Measurements from ENCODE around the gene TNF.
"Not testable (repeated sequence)": the region's sequence is repeated elsewhere in the genome, so short reads cannot be mapped to it uniquely, and the experiment has no call there.

The TNF gene

DNA sequence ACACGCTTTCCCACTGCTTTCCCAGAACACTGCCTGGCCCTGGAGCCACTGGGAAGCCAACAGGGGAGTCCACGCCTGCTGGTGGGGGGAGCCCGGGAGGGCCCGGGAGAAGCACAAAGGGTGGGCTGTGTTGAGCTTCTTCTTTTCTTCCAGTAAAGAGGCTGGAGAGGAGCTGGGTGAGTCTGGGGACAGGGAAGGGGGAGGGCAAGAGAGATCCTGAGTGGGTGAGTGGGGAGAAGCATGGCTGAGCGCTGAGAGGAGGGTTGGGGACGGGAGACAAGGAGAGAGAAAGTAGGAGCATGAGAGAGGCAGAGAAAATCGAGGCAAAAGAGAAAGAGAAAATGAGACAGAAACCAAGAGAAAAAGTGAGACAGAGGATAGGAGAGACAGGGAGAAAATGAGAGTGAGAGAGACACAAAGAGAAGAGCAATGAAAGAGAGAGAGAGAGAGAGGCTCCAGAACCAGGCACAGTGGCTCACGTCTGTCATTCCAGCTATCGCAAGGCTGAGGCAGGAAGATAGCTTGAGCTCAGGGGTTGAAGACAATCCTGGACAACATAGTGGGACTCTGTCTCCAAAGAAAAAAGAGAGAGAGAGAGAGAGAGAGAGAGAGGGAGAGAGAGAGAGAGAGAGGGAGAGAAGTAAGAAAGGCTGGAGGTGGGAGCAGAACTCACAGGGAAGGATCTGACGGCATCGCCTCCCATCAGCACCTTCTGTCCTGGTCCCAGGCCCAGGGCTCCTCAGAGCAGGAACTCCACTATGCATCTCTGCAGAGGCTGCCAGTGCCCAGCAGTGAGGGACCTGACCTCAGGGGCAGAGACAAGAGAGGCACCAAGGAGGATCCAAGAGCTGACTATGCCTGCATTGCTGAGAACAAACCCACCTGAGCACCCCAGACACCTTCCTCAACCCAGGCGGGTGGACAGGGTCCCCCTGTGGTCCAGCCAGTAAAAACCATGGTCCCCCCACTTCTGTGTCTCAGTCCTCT, 12.7 kb downstream of the TNF start:
- no peak for DNase-seq (ENCODE audit: low read depth in 1 of 2, low spot score in 1 of 2)

DNA sequence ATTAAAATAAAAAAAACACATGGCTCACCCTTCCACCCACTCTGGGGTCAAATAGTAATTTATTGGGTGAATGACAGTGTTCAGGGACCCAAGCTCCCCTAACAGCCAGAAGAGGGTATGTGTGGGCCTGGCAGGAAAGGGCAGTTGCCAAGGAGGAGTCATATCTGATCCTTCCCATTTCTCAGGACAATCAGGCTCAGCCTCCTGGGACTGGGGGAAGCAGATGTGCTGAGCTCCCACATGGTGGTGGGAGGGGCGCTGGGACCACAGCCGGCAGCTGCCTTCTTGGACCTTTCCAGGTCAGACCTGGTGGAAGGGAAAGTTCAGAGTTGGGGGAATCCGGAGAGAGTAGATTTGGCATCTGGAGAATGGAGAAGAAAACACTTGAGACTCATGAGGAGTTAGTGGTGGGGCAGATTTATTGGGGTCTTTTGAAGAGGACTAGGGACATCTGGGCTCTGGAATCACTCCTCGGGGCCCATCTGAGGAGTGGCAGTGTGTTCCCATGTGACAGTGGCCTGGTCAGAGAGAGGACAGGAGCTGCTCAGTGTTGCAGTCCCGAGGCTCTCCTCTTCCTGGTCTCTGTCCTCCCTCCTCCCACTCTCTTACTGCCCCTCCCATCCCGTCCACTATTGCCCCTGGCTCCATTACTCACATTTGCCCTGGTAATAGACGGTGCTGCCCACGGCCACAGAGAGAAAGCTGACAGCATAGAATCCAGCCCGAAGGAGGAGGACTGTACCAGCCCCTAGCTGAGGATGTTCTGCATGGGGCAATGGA, 13.7 kb downstream of the TNF start:
- no peak for DNase-seq (ENCODE audit: low read depth in 1 of 2, low spot score in 1 of 2)

DNA sequence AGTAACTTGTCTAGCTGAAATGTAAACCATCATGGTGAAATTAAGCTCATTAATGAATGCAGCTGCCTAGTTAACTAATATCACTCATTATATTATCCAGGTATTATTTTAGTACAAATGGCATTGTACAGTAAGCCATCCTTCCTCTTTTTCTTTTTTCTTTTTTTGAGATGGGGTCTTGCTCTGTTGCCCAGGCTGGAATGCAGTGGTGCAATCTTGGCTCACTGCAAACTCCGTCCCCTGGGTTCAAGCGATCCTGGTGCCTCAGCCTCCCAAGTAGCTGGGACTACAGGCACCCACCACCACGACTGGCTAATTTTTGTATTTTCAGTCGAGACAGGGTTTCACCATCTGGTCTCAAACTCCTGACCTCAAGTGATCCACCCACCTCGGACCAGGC, 15.3 kb downstream of the TNF start:
- DNase-seq (ENCODE audit: low read depth in 1 of 2, low spot score in 1 of 2) = not testable (repeated sequence)

DNA sequence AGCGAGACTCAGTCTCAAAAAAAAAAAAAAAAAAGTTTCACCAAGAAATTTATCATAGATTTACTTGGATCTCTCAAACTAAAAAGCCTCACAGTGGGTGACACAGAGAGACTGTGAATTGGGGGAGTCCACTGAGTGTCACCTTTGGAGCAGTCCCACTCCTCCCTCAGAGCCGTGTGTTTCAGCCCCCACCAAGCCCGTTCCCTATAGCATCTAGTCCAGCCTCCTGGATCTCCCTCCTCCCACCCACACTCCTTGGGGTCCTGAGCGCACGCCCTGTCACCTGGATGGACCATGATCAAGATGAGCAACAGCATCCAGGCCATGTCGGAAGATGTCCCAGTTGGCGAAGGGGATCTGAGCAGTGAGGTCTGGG, 17.0 kb downstream of the TNF start:
- no peak for DNase-seq (ENCODE audit: low read depth in 1 of 2, low spot score in 1 of 2)

DNA sequence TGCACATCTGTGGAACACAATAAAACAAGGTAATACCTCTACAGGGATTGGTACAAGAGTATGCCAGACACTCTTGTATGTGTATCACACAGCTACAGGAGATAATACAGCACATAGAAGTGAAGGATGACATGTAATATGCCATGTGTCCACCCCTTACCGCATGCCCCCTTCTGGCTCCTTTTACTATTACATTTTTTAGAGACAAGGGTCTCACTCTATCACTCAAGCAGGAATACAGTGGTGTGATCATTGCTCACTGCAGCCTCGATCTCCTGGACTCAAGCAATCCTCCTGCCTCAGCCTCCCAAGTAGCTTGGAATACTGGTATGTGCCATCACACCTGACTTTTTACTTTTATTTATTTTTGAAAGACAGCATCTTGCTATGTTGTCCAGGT, 21.6 kb downstream of the TNF start:
- DNase-seq (ENCODE audit: low read depth in 1 of 2, low spot score in 1 of 2) = no peak

DNA sequence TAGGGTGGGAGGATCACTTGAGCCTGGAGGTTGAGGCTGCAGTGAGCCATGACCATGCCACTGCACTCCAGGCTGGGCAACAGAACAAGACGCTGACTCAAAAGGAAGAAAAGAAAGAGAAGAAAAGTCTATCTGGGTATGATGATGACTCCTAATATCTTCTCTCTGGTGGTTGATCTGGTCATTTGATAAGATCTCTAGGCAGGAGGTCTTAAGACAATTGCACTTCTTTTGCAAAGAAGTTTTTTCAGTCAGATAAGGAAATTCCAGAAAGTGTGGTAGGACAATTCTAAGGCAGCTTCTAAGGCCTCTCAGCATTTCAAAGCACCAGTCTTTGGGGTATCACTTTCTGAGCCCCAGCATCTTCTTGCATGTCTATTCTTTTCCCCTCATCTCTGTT, 32.0 kb downstream of the TNF start:
- no peak for DNase-seq (ENCODE audit: low read depth in 1 of 2, low spot score in 1 of 2)

DNA sequence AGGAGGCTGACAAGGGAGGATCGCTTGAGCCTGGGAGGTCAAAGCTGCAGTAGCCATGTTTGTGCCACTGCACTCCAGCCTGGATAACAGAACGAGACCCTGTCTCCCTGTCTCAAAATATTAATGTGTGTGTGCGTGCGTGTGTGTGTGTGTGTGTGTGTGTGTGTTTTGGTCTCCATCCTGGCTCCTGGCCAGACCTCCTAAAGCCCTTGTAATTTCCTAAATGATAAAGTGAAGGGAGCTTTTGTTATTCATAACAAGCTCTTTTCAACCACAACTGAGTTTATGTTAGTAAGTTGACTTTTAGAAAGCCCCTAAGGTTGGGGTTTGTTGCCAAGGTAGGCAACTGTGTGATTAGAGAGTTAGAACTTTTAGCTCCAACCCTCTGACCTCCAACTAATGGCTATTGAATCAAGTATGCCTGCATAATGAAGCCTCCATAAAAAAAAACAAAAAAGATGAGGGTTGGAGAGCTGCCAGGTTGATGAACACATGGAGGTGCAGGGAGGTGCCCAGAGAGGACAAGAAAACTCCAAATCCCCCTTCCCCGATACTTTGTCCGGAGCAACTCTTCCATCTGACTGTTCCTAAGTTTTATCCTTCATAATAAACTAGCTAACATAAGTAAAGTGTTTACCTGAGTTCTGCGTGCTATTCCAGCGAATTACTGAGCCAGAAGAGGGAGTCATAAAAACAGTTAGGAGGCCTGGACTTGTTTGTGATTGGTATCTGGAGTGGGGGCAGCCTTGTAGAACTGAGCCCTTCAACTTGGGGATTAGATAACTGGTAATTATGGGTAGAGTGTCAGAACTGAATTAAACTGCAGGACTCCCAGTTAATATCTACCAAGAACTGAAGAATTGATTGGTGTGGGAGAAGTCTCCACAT, 34.4 kb downstream of the TNF start:
- DNase-seq (ENCODE audit: low read depth in 1 of 2, low spot score in 1 of 2) = no peak

DNA sequence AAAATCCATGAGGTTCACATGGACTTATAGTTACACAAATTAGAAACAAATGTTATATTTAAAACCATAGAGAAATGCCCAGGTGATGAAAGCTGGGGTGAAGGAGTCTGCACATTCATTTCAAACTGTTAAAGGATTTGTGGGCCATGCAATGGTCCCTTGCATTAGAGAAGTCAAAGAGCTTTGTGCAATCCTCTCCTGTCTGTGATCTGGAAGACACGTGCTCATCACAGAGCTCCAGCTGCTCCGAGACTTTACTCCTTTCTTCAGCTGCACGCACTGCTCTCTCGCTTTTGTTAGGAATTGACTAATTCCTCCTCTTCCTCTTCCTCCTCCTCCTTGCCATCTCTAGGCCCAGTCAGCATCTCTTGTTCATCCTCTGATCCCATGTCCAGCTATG, 35.6 kb downstream of the TNF start:
- DNase-seq (ENCODE audit: low read depth in 1 of 2, low spot score in 1 of 2) = no peak

DNA sequence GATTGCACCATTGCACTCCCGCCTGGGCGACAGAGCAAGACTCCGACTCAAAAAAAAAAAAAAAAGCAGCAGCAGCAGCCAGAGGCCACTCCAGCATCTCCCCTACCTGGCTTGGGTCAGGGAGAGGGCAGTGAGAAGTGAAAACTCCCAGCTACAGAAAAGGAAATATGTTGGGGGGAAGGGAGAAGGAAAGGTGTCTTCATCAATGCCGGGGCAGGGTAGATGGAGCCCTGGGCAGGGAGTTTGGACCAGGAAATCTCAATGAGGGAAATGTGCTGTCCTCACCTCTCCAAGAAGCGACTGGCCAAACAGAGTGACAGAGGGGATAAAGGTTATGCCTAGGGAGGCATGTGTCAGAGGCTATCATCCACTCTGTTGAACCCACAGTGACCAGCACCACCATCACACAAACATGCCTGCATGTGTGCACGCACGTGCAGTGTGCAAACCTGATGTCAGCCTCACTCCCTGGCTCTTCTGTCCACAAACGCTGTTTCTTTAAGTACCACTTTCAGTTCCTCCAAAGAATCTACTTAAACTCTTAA, 38.8 kb downstream of the TNF start:
- no peak for DNase-seq (ENCODE audit: low read depth in 1 of 2, low spot score in 1 of 2)

DNA sequence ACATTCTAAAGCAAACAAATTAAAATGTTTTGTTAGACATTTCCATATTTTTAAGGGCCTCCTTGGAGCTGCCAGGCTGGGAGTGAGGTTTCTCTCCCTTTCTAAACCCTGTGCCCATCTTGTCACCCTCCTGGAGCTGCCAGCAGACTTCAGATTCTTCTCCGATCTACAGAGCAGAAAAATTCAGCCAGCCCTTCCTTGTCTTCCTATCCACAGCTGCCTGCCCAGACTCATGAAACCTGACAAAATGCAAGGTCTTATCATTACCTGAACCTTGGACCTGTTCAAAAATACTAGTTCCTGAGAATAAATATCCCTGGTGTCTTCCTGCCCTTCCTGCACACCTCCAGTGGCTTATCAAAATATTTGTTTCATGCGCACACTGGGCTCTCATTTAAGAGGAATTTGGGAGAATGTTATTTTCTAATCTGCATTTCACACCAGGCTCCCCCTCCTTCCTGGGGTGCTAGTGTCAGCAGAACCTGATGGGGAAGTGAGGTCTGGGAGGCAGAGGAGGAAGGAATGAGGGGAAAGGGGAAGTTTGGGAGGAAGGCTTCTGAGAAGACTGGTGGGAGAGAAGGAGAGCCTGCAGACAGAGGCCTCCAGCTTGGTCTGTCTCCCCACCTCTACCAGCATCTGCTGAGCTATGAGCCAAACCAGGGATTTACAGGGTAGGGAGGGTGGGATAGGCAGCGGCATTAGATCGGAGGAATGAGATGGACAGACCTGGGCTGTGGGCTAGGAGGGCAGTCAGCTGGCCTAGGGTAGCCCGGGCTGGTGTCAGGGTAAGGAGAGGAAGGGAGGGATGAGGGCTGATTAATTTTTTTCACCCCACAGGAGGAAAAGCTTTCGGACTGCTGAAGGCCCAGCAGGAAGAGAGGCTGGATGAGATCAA, 39.6 kb downstream of the TNF start, which contains the start of gene AIF1:
AIF1 (plus strand) TSS at position 551 of the 895 bp plus-strand sequence; CDS start at position 647, 96 bp downstream.
- DNase-seq (ENCODE audit: low read depth in 1 of 2, low spot score in 1 of 2) = no peak

DNA sequence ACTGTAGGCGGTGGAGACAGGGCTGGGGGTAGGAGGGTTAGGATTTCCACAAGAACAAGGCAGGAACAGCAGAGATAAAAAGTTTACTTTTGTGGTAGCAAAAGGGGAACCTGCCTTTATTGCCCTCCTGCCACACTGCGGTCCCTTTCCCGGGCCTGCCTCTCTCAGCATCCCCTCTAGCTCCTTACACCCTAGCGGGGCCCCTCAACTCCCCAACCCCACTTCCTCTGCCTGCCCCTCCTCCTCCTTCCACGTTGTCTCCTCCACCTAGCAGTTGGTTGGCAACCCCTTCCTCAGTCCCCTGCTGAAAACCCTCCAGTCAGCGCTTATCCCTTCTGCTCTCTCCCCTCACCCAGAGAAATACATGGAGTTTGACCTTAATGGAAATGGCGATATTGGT, 40.4 kb downstream of the TNF start:
- no peak for DNase-seq (ENCODE audit: low read depth in 1 of 2, low spot score in 1 of 2)

DNA sequence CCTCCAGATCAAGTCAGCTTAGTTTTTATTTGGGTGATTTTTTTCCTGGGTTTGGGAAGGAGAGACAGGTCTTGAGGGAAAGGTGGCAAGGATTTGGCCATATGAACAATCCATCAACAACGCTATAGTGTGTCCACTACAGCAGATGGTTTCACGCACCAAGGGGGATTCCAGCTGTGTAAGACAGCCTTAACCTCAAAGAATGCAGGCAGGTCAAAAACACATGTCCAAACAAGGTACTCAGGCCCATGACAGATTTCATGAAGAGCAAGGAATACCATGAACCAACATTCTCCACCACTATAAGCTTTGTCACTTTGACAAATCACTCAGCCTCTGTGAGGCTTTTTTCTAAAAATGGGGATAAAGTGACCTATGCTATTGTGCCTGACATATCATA, 41.6 kb downstream of the TNF start:
- no peak for DNase-seq (ENCODE audit: low read depth in 1 of 2, low spot score in 1 of 2)

DNA sequence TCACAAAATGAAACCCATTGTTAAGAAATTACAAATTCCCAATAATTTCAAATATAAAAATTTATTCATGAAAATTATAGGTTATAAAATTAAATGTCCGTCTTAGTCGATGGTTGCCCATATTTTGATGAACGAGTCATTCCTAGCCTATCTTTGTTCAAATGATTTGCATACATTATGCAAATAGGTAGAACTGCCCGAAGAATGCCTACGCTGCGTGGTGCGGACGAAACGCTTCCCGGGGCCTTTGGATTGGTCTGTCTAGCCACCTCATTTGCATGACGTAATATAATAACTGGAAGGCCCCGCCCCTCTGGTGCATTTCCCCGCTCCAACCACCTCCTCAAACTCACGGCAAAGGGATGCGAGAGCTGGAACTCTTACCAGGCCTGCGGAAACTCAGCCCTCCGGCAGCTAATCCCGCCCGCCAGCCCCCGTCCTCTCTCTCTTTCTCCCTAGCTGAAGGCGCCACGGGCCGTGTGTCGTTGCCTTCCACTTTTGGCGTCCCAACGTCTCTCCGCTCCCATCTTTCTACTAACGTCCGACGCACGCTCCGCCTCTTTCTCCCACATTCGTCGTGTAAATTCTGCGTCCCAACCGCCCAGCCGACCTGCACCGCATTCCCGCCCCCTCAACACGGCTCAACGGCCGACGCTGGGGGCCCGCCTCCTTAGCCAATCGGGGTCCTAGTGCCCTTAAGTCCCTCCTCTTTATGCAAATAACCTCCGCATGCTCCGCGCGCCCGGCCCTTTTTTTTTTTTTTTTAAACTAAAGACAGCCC, 44.6 kb downstream of the TNF start:
- peak; percentile 90 to 92 for DNase-seq (ENCODE audit: low read depth in 1 of 2, low spot score in 1 of 2)

GRCh38 chr6:31620586-31621319, 45.4 kb downstream of the TNF start, which contains the start of gene PRRC2A:
PRRC2A (plus strand) TSS chr6:31620715; CDS start chr6:31622790, 2,075 bp downstream.
- DNase-seq (ENCODE audit: low read depth in 1 of 2, low spot score in 1 of 2) = peak in 1 of 2 donors; percentile 90

DNA sequence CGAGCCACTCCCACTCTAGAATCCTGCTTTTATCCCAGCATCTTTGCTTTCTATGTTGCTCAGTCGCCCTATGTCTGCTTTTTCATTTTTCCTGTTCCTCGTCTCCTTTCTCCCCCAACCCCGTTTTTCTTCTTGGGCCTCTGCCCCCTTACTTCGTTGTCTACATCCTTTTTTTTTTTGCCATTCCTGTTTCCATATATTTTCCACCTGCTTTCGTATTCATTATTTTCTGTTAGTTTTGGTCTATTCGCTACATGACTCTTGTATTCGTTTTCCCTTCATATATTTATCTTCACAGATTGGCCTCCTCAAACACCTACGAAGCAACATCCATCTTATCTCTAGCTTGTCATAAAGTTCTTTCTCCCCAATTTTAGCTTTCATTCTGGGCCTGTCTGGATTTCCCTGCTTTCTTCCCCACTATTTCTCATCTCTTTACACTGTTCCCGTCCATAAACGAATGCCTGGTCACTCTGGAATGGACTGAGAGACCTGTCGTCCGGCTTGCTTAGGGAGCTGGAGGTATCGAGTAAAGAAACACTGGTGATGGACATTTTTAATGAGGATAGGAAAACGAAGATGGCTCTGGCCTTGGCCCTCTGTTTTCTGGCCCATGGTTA, 46.1 kb downstream of the TNF start:
- DNase-seq (ENCODE audit: low read depth in 1 of 2, low spot score in 1 of 2) = no peak

DNA sequence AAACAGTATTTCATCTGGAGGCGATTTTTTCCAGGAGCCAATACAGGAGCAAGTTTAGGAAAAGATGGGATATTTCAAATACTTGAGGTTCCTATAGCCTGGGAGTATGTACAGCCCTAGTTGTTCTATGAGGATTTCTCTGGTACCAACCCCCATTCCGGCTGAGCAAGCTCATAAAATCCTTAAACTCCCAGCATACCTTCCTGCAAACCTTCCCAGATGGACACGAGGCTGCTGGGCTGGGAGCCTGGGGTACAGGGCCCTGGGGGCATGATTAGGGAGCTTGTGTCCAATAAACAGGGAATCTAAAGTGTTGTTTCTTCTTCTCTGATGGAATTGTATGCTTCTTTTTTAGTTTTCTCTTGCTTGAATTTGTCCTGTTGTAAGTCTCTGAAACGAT, 46.6 kb downstream of the TNF start:
- DNase-seq (ENCODE audit: low read depth in 1 of 2, low spot score in 1 of 2) = no peak

GRCh38 chr6:31622684-31623091, 47.3 kb downstream of the TNF start:
- DNase-seq (ENCODE audit: low read depth in 1 of 2, low spot score in 1 of 2) = no peak

DNA sequence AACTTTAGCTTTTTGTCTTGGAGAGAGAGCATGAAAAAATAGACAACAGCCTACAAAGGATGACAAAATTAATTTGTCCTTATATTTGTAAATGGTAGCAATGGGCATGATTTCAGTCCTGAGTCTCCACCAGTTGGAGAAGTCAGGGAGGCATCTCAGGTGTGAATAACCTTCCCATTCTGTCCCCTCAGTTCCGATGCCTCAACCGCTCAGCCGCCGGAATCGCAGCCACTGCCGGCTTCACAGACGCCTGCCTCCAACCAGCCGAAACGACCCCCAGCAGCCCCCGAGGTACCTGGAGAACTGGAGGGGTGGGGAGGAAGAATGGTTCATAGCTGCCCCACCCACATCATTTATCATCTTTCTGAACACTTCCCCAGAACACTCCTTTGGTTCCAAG, 48.7 kb downstream of the TNF start:
- no peak for DNase-seq (ENCODE audit: low read depth in 1 of 2, low spot score in 1 of 2)
